Motor neuron (in vitro differentiated cells): ENCODE results near the gene UBE2F. TPM values are rescaled to one million over a fixed set of nuclear protein-coding genes. Genes with fewer than 3 reads are reported as not detected.

Source experiments
- ATAC-seq, 8 experiments: fragments of 200-7000 bp; cut with Tn5 transposase; replicated peaks in 6 of 8; 2 replicates each; pipeline ENCODE4 v1.8.0; 2021; ENCODE audit warnings: mild to moderate bottlenecking in 8 of 8, moderate library complexity in 8 of 8
- H3K27ac ChIP-seq, 2 donors: fragments of 250-450 bp; sonication (Bioruptor Pico); 2 replicates each; pipeline ENCODE4 v1.9.0; 2021; ENCODE audit warnings: antibody characterized with exemption in 2 of 2, mild to moderate bottlenecking in 2 of 2, moderate library complexity in 1 of 2
- H3K4me1 ChIP-seq, 2 donors: fragments of 250-450 bp; sonication (Bioruptor Pico); replicated peaks in 1 of 2; 2 replicates each; pipeline ENCODE4 v1.6.1; 2021; ENCODE audit warnings: antibody characterized with exemption in 2 of 2, mild to moderate bottlenecking in 2 of 2, moderate library complexity in 1 of 2
- H3K4me3 ChIP-seq, 5 donors: fragments of 250-450 bp; sonication (Bioruptor Pico); 2 replicates each; pipeline ENCODE4 v1.9.0; 2021; ENCODE audit warnings: antibody characterized with exemption in 5 of 5, mild to moderate bottlenecking in 5 of 5, moderate library complexity in 4 of 5
- WGBS, 10 experiments: fragments of 450-650 bp; shearing (Covaris generic); methylation state at CpG; one replicate each; pipeline ENCODE4 v1.0.0; 2022; 5-methylcytosine and 5-hydroxymethylcytosine counted together
- in situ Hi-C, 9 experiments: fragments of 400-800 bp; cut with MboI; loops; one replicate each; pipeline ENCODE4 v1.15.0; 2021; ENCODE audit warnings: low sequenced_read_pairs in 9 of 9, low pct_unique_long_range_greater_than_20kb in 2 of 9; ENCODE audit not compliant: unreplicated experiment in 9 of 9
- total RNA-seq, 8 experiments: library from RNA; unstranded; fragments of 300-600 nt; gene quantifications; 2 replicates each; pipeline versions ENCODE4 v1.2.3 to v1.2.4, GENCODE V29; 2022

UBE2F gene
- total RNA-seq, 8 experiments from 2014 or later = 18.2 to 65.1 (median 33.0) TPM

- no peak overlapping the region for H3K4me3 ChIP-seq
- in situ Hi-C loops = no loop called here
- no peak for ATAC-seq
- 78 to 100% (median 95%) methylated on average over 1 to 4 of the region's 4 CpGs; no CpG with 5 or more reads in 5 of the 10 experiments for WGBS, 10 experiments
- no peak overlapping the region for H3K27ac ChIP-seq
- H3K4me1 ChIP-seq = no peaks in the 10 kb centered on the region
Observed at GRCh38 chr2:238090887-238091286, 124.1 kb downstream of the UBE2F start.

GRCh38 chr2:238091436-238092060 lies 124.7 kb downstream of the UBE2F start:
- Histone ChIP-seq H3K4me3 (no peak overlapping the region), H3K4me1 (no peaks in the 10 kb centered on the region), H3K27ac (no peak overlapping the region)
- WGBS, 10 experiments = 80 to 100% (median 94%) methylated on average over 2 to 8 of the region's 16 CpGs; no CpG with 5 or more reads in 4 of the 10 experiments
- no peak for ATAC-seq
- in situ Hi-C loops = no loop called here

Other genes with a start within 250 kb of the UBE2F start
- gene RBM44, start 168.2 kb upstream of the UBE2F start, total RNA-seq = under 1 TPM; 0.22 to 0.81 (median 0.40) TPM
- 10 to 100 TPM in 1 of 8 experiments, 1 to 10 TPM in 5, under 1 TPM in 2; 0.81 to 20.9 (median 1.6) TPM for gene RAMP1, start 107.4 kb upstream of the UBE2F start, total RNA-seq
- 10 to 100 TPM in 4 of 8 experiments, 1 to 10 TPM in 4; 7.4 to 40.7 (median 12.4) TPM for gene SCLY, start 94.0 kb downstream of the UBE2F start, total RNA-seq
- under 1 TPM; 0.11 to 0.87 (median 0.39) TPM for gene ESPNL, start 133.3 kb downstream of the UBE2F start, total RNA-seq
- under 1 TPM; 0.21 to 0.76 (median 0.42) TPM for gene KLHL30, start 171.7 kb downstream of the UBE2F start, total RNA-seq
- 1 to 10 TPM in 2 of 8 experiments, under 1 TPM in 6; 0.54 to 2.9 (median 0.80) TPM for gene ERFE, start 192.0 kb downstream of the UBE2F start, total RNA-seq
- gene ILKAP, start 236.7 kb downstream of the UBE2F start, total RNA-seq = 10 to 100 TPM; 18.7 to 41.7 (median 23.5) TPM